KBM-7 (cell line): ENCODE measurements around the gene SHC1.
"Not testable (repeated sequence)": the region's sequence is repeated elsewhere in the genome, so short reads cannot be mapped to it uniquely, and the experiment has no call there.

Source experiments
- DNase-seq: peaks from one replicate; pipeline ENCODE4 v3.0.0-alpha.2; 2015
- in situ Hi-C: fragments of 300-500 bp; cut with MboI; formaldehyde crosslinking; loops from 2 replicates; pipeline ENCODE4 v1.14.3; 2020; ENCODE audit warnings: low sequenced_read_pairs, low pct_unique_long_range_greater_than_20kb, mixed read lengths

SHC1 gene

GRCh38 chr1:154978360-154978759, 7.8 kb upstream of the SHC1 start:
- in situ Hi-C loops = no loop called here
- no peak for DNase-seq

GRCh38 chr1:154977762-154978161, 7.2 kb upstream of the SHC1 start:
- DNase-seq, in situ Hi-C loops: not testable (repeated sequence)

GRCh38 chr1:154975409-154976059, 5.0 kb upstream of the SHC1 start:
- in situ Hi-C loops = no loop called here
- DNase-seq = no peak

GRCh38 chr1:154974808-154975408, 4.4 kb upstream of the SHC1 start:
- in situ Hi-C loops = no loop called here
- DNase-seq = peak; percentile 97

- peak; percentile 99 for DNase-seq
- in situ Hi-C loops = no loop called here
Observed at GRCh38 chr1:154974102-154974807, 3.7 kb upstream of the SHC1 start, which contains the start of gene CKS1B. Gene CKS1B (plus strand): TSS chr1:154974681. CDS start chr1:154974746, 65 bp downstream.

- peak; percentile 93 for DNase-seq
- in situ Hi-C loops = no loop called here
Observed at GRCh38 chr1:154973344-154974101, 3.0 kb upstream of the SHC1 start.

- no peak for DNase-seq
- in situ Hi-C loops = no loop called here
Observed at GRCh38 chr1:154972517-154973343, 2.2 kb upstream of the SHC1 start.

- no peak for DNase-seq
- in situ Hi-C loops = no loop called here
Observed at GRCh38 chr1:154972213-154972516, 1.6 kb upstream of the SHC1 start.

- no peak for DNase-seq
- in situ Hi-C loops = no loop called here
Observed at GRCh38 chr1:154971341-154971998, 923 bp upstream of the SHC1 start.

GRCh38 chr1:154969860-154970452, 591 bp downstream of the SHC1 start:
- DNase-seq = no peak
- in situ Hi-C loops = no loop called here

GRCh38 chr1:154969246-154969645, 1.3 kb downstream of the SHC1 start:
- in situ Hi-C loops = no loop called here
- no peak for DNase-seq

GRCh38 chr1:154968731-154969130, 1.8 kb downstream of the SHC1 start:
- no peak for DNase-seq
- in situ Hi-C loops = no loop called here

GRCh38 chr1:154967331-154967950, 3.1 kb downstream of the SHC1 start:
- no peak for DNase-seq
- in situ Hi-C loops = no loop called here

GRCh38 chr1:154966111-154966510, 4.4 kb downstream of the SHC1 start:
- in situ Hi-C loops = no loop called here
- DNase-seq = no peak

GRCh38 chr1:154964359-154964758, 6.2 kb downstream of the SHC1 start:
- no peak for DNase-seq
- in situ Hi-C loops = no loop called here

- in situ Hi-C loops = no loop called here
- no peak for DNase-seq
Observed at GRCh38 chr1:154963643-154964042, 6.9 kb downstream of the SHC1 start.

GRCh38 chr1:154962795-154963330, 7.7 kb downstream of the SHC1 start:
- DNase-seq = no peak
- in situ Hi-C loops = no loop called here
